Stimulated activated CD8-positive, alpha-beta memory T cell treated with anti-CD3 and anti-CD28 coated beads, Interleukin-12 subunit alpha, Interleukin-12 subunit beta, amount 100 ng/mL, for 24 hours (primary cell): ENCODE data around the gene AP1M1.

ENCODE experiments used
- DNase-seq: peaks from one replicate; pipeline ENCODE4 v3.0.0-alpha.2; 2020; ENCODE audit errors: extremely low read depth

Gene AP1M1

DNA sequence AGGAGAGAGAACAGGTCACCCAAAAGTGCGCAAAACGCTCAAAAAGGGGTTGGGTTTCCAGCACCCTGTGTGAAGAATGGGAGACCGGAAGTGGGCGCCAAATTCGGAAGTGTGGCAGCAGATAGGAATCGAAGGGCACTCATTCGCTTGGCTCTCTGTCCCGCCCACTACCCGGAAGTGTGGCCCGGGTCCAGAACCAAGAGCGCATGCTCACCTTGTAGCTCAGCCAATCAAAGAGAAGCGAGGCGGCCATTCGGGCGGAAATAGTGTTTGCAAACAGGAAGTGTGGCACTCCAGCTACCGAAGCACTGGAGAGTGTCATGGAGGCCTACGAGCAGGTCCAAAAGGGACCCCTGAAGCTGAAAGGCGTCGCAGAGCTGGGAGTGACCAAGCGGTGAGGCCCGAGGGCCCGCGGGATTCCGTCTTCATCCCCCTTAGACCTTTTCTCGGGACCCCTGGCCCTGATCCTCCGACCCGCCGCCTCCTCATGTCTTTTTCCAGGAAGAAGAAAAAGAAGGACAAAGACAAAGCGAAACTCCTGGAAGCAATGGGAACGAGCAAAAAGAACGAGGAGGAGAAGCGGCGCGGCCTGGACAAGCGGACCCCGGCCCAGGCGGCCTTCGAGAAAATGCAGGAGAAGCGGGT, 12.5 kb upstream of the AP1M1 start, which contains the start of gene FAM32A:
Gene FAM32A (plus strand): TSS at position 288 of the 645 bp plus-strand sequence. CDS start 33 bp downstream, at position 321.
- peak; percentile 95 for DNase-seq

DNA sequence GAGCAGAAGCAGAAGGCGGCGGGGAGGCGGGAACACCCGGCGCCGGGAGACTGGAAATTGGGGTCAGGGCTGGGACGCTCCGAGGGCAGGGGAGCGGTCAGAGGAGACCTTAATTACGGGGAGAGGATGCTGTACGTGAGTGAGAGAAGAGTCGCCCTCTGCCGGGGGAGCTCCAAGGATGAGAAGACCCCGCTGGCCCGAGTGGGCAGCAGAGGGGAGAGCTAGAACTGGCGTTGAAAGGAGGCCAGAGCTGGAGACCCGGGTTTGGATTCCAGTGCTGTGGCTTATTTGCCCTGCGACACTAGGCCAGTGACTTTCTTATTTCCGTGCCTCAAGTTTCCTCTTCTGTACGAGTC, 12.0 kb upstream of the AP1M1 start:
- DNase-seq: no peak

DNA sequence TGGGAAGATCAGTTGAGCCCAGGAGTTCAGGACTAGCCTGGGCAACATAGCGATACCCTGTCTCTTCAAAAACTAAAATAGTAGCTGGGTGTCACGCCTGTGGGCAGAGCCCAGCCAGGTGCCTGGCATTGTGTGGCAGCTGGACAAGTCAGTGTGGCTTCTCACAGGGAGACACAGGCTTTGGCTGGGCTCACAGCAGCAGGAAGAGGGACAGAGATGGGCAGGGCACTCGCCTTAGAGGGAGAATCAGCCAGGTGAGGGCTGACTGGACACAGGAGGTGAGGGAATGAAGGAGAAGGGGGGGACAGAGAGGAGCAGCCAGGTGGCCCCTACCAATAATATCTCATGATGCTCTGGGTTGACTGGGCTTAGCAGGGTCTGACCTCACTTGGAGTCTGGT, 9.2 kb upstream of the AP1M1 start:
- DNase-seq: no peak

DNA sequence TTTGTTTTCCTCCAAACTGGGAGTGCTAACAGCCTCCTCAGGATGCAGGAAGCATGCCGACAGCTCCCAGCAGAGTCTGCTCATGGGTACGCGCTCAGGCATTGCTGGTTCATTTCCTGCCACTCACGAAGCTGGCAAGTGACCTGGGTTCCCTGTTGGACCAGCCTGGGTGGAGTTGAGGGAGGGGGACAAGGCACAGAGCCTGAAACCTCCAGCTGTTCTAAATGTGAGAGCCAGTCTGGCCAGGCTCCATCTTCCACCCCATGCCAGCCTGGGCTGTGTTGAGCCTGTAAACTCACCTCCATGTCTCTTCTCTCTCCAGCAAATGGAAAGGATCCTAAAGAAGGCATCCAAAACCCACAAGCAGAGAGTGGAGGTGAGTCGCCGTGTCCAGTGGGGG, 7.5 kb upstream of the AP1M1 start:
- DNase-seq: no peak

DNA sequence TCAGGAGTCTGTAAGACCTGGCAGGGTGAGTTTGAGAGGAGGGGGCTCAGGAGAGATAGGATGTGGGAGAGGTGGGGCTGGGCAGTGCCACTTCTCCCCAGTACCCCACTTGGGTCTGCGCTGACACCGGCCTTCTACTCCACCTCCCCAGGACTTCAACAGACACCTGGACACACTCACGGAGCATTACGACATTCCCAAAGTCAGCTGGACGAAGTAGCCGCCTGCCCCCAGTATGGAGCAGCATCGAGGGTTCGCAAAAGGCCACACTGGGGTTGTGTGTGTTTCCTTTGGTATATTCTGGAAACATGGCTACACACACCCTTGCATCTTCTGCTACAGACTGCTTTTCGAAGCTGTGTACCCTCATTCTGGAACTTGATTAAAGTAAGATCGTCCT, 7.0 kb upstream of the AP1M1 start:
- no peak for DNase-seq

DNA sequence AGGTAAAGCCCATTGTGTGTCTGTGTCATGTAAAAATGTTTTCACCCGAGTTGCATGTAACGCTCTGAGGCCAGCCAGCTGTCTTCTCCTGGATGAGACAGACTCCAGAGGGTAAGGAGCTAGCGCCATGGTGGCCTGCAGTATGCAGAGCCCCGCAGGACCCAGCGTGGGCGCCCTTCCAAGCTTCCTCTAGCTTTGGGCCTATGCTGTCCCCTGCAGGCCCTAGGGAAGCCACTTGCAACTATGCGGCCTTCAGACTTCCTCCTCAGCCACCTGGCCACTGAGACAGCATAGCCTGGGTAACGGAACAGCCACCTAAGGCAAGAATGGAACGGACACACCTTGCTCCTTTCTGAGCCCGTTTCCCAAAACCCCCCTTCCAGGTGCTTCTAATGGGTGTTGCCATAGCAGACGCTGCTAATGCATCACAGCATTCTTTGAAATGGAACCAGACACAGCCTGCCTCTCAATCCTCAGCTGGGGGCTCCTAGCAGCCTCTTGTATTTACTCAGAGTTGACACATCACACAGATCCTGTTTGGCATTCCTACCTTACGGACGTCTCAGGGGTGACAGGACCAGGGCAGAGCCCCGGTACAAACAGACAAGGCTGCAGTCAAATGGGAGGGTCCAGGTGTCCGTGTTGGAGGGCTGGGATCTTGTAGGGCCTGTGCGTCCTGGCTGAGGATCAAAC, 6.3 kb upstream of the AP1M1 start:
- no peak for DNase-seq

DNA sequence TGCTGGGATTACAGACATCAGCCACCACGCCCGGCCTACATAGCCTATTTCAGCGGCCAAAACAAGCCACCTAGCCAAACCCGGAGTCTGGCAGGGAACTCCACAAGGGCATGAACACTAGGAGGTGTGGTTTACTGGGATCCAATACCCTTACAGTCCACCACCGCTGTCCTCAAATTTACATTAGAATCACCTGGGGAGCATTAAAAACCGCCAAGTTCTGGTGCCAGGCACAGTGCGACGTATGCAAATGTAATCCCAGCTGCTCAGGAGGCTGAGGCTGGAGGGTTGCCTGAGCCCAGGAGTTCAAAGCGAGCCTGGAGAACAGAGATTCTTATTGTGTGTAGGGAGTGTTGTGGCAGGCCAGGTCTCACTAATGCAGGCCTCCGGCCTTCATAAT, 4.2 kb upstream of the AP1M1 start:
- no peak for DNase-seq

DNA sequence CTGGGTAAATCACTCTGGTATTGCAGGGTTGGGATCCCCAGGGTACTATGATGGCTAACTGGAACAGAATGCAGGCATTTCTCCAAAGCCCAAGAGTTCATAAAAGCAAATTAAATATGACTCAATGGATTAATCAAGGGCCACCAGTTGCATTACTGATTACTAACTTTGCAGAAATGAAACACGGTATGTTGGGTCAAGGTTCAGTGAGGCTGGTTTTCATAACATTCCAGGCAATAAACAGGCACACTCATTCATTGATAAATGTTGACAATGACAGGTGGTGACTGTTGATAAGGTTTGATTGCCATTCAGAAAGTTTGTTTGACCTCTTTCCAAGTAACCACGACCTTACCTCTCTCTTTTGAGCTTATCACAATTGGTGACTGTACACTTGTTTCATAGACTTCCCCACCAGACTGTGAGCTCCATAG, 506 bp upstream of the AP1M1 start:
- DNase-seq: no peak

DNA sequence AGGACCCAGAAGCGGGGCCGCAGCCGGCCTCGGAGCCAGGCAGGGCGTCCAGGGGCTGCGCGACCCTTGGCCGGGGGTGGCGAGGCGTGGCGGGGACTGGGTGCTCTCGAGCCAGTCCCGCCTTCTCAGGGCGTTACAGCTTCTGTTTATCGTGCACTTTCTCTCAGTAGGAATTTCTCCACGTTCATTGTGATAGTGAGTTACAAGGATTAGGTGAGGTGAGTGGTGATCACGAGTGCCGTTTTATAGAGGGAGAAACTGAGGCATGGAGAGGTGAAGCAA, 600 bp downstream of the AP1M1 start:
- DNase-seq: no peak

DNA sequence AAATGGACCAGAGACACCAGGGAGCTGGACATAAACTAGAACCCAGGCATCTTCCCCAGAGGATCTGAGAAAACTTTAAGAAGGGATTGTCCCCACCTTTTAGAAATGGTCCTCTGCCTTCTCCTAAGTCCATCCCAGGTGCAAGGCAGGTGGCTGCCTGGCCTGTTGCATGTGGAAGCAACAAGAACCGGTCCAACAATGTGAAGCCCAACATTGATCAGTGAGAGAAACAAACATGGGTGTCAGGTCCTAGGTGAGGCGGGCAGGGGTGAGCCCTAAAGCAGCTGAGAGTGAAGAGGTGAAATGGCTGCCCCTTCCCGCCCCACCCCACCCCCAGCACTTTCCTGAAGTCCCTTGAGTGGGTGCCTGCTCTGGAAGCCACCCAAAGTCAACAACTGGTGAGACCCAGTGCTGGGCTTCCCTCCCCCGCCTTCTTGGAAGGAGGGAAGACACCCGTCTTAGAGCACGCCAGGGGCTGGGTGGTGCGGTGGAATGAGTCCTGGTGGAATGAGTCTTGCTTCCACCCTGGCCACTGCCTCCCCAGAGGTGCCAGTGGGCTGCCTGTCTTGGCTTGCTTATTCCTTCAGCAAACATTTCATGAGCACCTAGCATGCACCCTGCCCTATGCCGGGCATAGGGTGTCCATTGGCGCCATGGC, 1.7 kb downstream of the AP1M1 start:
- no peak for DNase-seq

DNA sequence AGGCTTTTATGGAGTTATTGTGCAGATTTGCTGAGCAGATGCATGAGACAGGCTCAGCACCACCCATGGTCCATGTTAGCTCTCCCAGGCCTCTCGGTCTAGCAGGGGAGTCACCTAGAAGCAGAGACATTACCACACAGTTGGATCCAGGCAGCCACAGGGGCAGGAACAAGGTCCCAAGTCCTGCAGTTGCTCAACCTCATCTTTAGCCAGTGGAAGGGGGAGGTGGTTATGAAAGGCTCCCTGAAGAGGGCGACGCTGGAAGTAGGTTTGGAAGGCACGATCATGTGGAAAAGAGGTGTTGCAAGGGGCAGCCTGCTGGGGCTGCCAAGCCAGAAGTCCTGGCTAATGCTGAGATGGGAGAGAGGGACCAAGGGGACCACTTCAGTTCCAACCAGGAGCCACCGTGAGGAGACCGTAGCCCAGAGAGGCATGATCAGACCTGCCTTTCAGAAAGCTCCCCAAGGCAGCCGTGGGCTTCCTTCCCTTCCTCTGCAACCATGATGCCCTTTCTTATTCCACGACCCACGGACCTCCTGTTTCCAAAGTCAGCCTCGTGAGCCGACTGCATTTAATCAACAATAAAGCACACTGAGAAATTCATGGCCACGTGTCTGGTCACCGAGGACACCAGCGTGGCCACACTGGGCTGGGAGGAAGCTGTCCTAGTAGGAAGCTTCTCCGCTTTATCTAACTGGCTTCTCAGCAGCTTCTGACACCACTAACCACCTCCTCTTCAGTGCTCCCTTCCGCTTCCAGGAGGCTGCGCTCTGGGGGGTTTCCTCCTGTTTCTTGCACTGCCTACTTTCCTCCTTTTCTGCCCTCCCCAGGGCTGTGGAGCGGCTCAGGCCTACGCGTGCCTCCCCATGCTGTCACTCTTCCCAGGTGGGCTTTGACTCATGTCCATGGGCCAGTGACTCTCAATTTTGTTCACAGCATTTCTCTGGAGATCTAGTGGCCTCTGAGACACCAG, 2.6 kb downstream of the AP1M1 start:
- no peak for DNase-seq

DNA sequence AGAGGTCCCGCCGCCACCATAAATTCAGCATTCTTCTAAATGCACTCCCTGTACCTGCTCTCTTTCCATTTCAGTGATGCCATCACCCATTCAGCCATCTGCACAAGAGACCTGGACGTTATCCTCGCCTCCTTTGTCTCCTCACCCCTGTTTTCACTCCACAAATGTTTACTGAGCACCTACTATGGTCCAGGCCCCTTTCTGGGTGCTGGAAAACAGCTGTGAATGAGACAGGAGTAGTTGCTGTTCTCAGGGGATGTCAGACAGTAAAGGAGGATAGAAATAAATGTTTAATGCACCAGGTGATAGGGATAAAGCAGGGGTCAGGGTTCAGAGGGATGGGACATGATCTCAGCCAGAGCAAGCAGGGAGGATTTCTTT, 3.3 kb downstream of the AP1M1 start:
- no peak for DNase-seq

DNA sequence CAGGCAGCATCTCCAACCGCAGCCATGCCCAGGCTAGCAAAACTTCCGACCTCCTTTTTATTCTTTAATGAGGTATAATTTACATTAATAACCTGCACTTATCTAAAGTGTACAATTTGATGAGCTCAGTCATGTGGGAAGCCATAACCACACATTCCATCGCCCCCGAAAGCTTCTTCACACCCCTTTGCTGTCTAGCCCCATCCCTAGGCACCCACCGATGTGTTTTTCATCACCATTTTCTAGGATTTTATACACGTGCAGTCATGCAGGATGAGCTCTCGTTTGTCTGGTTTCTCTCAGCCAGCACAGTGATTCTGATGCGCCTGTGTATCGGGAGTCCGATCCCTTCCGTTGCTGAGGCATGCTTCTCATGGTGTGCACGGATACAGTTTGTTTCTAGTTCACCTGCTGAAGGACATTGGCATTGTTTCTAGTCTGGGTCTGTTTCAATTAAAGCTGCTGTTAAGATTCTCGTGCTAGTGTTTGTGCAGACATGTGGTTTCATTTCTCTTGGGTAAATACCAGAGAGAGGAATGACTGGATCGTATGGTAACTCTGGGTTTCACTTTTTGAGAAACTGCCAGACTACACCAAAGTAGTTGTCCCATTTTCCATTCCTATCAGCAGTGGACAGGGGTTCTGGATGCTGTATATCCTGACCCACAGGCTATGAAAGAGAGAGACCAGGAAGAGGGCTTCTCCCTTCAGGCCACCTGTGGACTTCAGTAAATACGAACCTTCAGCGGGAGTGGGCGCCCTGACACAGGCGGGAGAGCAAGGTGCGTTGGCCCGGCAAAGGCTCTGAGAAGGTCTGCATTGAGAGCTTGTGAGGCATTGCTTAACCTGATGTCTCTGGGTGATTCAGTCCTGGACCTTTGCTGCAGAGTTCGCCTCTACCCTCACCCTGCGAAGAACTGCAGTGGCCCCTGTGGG, 4.9 kb downstream of the AP1M1 start:
- no peak for DNase-seq

DNA sequence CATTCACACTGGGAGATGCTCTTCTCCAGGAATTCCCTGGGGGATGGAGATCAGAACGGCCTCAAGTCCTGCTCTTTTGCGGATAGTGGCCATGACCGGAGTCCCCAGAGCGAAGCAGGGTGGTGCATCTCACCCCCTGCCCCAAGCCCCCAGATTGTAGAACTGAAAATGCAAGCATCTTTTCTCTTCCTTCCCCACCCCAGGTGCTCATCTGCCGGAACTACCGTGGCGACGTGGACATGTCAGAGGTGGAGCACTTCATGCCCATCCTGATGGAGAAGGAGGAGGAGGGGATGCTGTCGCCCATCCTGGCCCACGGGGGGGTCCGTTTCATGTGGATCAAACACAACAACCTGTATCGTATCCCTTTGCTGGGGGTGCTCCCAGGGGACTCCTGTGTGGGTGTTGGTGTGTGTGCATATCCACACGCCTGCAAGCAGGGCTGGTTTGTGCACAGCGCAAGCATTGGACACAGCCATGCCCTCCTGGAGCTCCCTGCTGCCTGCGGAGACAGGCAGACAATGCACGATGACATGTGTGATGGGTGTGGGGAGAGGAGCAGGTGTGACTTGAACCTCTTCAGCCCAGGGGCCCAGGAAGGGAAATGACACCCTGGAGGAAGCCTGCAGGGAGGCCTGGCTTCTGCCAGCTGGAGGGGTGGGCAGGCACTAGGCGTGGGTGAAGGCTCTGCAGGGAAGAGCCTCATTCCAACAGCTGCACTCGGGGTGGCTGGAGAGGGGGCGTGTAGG, 5.7 kb downstream of the AP1M1 start:
- DNase-seq: no peak

DNA sequence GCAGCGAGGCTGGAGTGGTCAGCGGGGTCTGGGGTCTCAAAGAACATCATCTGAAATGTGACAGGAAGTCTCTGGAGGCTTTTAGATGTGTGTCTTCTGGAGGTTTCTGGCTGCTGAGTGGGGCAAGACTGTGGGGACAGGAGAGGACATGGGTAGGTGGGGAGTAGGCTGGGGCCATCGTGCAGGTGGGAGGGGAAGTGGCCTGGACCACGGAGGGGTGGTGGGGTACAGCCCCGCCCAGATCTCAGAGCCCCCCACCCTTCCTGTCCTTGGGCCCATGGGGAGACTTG, 6.2 kb downstream of the AP1M1 start:
- no peak for DNase-seq

DNA sequence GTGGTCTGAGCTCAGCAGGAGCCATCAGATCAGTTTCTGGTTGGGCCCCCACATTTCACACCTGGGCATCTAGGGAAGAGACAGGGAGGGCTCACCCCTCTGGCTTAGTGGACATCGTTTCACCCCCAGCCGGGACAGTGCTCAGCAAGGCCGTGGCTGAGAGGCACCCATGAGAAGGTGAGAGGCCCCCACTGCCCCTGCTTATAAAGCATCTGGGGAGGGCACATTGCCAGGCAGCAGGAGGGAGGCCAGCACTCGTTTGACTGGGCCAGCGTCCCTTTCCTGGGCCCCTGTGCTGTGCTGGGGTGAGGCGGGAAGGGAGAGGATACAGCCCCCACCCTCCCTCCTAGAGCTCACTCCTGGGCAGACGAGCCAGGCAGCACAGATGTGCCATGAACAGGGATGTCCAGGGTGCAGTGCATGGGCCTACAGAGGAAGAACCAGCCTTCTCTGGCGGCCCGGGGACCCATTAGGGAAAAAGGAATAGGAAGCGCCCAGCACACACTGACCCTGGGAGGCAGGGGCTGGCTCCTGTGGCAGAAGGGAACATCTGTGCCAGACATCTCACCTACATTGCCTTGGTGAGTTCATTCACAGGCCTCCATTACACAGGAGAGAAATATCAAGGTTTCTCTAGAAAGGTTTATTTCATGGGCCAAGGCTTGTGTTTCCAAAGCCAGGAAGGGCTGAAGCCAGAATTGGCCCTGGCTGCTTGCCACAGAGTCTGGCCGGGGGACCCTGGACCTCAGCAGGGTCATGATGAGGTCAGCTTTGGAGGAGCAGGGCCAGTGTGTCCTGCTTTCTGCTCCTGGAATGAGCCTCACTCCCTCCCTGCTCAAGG, 7.7 kb downstream of the AP1M1 start:
- DNase-seq: no peak

DNA sequence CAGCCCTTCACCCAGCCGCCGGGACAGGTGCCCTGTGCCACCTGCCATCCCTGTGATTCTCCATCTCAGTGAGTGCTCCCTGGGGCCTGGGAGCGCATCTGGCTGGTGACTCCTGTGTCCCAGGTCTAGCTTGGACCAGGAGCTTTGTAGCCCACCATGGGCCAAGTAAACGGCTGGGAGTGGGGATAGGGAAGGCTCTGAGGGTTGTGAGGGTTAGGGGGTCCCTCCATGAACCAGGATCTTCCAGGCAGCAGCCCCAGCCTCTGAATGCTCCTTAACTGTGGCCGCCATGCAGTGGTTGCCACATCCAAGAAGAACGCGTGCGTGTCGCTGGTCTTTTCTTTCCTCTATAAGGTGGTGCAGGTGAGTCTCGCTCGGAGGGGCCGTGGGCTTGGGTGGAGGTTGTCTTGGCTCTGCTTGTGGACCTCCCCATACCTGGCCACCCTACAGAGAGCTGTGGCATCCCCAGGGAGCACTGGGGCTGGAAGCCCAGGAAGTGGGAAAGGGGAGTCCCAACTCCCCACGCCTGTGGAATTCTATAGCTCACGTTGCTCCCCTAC, 8.4 kb downstream of the AP1M1 start:
- DNase-seq: no peak

DNA sequence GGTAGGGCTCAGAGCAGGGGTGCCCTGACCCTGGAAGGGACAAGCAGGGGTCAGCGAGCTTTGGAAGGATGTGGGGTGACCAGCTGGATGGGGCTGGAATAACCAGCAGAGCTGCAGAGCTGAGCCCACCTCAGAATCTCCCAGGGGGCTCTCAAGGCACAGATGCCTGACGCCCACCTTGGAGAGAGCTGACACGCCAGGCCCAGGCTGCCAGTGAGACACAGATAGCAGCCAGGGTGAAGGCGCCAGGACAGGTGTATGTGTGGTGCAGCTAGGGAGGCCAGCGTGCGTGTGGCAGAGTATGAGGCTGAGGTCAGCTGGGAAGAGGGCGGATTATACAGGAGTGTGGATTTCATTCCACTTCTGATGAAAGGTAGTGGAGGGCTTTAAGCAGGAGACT, 8.9 kb downstream of the AP1M1 start:
- DNase-seq: no peak

DNA sequence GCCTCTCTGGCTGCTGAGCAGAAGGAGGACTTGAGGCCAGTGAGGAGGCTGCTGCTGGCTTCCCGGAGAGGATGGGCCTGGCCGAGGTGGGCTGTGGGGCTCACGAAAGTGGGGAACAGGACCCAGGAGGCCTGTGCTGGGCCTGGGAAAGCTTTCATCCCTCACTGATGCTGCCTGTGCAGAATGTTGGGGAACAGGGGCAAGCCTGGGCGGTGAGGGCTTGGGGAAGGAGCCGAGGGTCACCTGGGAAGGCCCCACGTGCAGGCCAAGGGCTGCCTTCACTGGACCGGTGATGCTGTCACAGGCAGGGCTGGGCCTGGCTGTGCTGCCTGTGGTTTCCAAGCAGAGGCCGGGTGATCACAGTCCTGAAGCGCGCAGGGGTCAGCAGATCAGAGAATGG, 9.4 kb downstream of the AP1M1 start:
- DNase-seq: no peak
